ENCODE measurements around the gene TSPAN32.

DNA sequence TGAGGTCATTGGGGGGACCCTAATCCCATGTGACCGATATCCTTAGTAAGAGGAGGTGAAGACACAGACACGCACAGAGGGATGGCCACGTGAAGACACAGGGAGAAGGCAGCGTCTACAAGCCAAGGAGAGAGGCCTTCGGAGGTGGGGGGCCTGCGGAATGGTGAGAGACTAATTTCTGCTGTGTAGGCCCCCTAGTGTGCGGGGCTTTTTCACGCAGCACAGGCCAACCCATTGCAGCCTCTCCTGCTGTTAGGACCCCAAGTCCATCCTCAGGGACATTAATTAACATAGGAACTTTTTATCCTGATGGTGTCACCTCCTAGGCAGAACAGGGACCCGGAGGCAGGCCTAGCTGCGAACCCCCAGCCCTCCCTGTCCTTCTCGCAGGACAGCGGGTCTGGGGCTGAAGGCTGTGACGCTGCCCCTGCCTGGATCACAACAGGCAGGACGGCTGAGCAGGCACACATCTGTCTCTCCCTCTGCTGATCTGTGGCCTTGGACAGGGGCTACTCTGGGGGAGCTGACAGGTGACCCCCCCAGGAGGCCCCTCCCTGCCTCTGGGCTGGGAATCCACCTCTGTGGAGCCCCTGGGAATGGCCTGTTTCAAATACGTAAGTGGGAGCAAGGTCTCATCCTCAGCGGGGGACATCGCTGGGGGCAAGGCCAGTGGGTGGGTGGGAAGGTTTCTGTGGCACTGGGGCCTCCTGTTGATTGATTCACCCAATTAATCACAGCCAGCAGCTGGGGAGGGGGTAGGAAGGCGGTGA is 39.3 kb upstream of the TSPAN32 start:
- TF ChIP-seq POLR2AphosphoS5 (IDR thresholded peaks at IDR 0.05; ENCODE audit: low read depth, low read length): no peak
- TF ChIP-seq, protein P1, sequence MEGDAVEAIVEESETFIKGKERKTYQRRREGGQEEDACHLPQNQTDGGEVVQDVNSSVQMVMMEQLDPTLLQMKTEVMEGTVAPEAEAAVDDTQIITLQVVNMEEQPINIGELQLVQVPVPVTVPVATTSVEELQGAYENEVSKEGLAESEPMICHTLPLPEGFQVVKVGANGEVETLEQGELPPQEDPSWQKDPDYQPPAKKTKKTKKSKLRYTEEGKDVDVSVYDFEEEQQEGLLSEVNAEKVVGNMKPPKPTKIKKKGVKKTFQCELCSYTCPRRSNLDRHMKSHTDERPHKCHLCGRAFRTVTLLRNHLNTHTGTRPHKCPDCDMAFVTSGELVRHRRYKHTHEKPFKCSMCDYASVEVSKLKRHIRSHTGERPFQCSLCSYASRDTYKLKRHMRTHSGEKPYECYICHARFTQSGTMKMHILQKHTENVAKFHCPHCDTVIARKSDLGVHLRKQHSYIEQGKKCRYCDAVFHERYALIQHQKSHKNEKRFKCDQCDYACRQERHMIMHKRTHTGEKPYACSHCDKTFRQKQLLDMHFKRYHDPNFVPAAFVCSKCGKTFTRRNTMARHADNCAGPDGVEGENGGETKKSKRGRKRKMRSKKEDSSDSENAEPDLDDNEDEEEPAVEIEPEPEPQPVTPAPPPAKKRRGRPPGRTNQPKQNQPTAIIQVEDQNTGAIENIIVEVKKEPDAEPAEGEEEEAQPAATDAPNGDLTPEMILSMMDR (IDR thresholded peaks at IDR 0.05 in 2 of 3, conservative IDR thresholded peaks at IDR 0.05 in 1 of 3; ENCODE audit: borderline replicate concordance in 1 of 3, insufficient read depth in 1 of 3, low read depth in 2 of 3, low read length in 2 of 3): no peak
- TF ChIP-seq EZH2 (IDR thresholded peaks at IDR 0.05): no peak
- TF ChIP-seq POLR2A (IDR thresholded peaks at IDR 0.05; ENCODE audit: borderline replicate concordance, extremely low read depth, insufficient read depth, insufficient read length): no peak

Measured in HCT116 (cell line).